Sigmoid colon (tissue), 7 donors: Measurements from ENCODE around the gene GEMIN5. TPM values are rescaled to one million over a fixed set of nuclear protein-coding genes. Genes with fewer than 3 reads are reported as not detected.
A peak's percentile ranks its signal among the peaks of the same experiment; 100 is the strongest.
"Not testable (repeated sequence)": the region's sequence is repeated elsewhere in the genome, so short reads cannot be mapped to it uniquely, and the experiment has no call there.

ENCODE experiments used
- DNase-seq: peaks from one replicate; pipeline ENCODE4 v3.0.0-alpha.2; 2019
- H3K27ac ChIP-seq, 4 donors: fragments of 200-600 bp; sonication (generic); one replicate each; pipeline ENCODE4 v1.5.1; 2016 to 2019; ENCODE audit warnings: mild to moderate bottlenecking in 1 of 4
- H3K27me3 ChIP-seq, 3 donors: fragments of 200-600 bp; sonication (generic); one replicate each; pipeline ENCODE4 v1.5.1; 2019; ENCODE audit warnings: mild to moderate bottlenecking in 1 of 3
- H3K36me3 ChIP-seq, 4 donors: fragments of 200-600 bp; sonication (generic); one replicate each; pipeline ENCODE4 v1.5.1; 2016 to 2019
- H3K4me1 ChIP-seq, 4 donors: fragments of 200-600 bp; sonication (generic); one replicate each; pipeline ENCODE4 v1.5.1; 2017 to 2019
- H3K4me3 ChIP-seq, 4 donors: fragments of 200-600 bp; sonication (generic); one replicate each; pipeline ENCODE4 v1.5.1; 2017 to 2019; ENCODE audit warnings: mild to moderate bottlenecking in 2 of 4, moderate library complexity in 1 of 4
- H3K9me3 ChIP-seq, 4 donors: fragments of 200-600 bp in 3 of 4; sonication (generic) in 3 of 4; one replicate each; pipeline versions ENCODE4 v1.5.1 to v1.6.1; 2013 to 2019
- CTCF ChIP-seq, 4 experiments: fragments of 450-650 bp in 3 of 4; fragments of 200-600 bp in 1 of 4; IDR thresholded peaks; one replicate each; pipeline ENCODE4 v1.5.1; 2016 to 2019; ENCODE audit warnings: antibody characterized with exemption in 4 of 4, mild to moderate bottlenecking in 3 of 4, moderate library complexity in 2 of 4
- EP300 ChIP-seq, 4 donors: sonication (generic); formaldehyde crosslinking; IDR thresholded peaks; one replicate each; pipeline ENCODE4 v1.6.1; 2017; ENCODE audit warnings: antibody characterized with exemption in 4 of 4
- POLR2A ChIP-seq, 2 donors: fragments of 450-650 bp; IDR thresholded peaks; one replicate each; pipeline ENCODE4 v1.6.1; 2016; ENCODE audit warnings: antibody characterized with exemption in 2 of 2, mild to moderate bottlenecking in 2 of 2, moderate library complexity in 2 of 2
- POLR2AphosphoS5 ChIP-seq, 4 donors: sonication (generic); formaldehyde crosslinking; IDR thresholded peaks; one replicate each; pipeline ENCODE4 v1.6.1; 2017; ENCODE audit warnings: antibody characterized with exemption in 4 of 4
- WGBS, 2 donors: extraction: QIAGEN DNeasy Blood & Tissue Kit; methylation state at CpG; one replicate each; pipeline ENCODE4 v1.1.7; 2013; 5-methylcytosine and 5-hydroxymethylcytosine counted together
- intact Hi-C: fragments of 100-400 bp; cut with DNase I; formaldehyde crosslinking; loops from one replicate; pipeline ENCODE4 v1.15.1; 2023
- polyA plus RNA-seq, 3 donors: library from polyadenylated mRNA; stranded (reverse); fragments of 200-250 nt; gene quantifications; one replicate each; pipeline ENCODE4 v1.2.3, GENCODE V29; 2013
- total RNA-seq, 4 donors: library from RNA; depleted of rRNA; stranded (reverse); fragments of >200 nt; gene quantifications; one replicate each; pipeline ENCODE4 v1.1.0, GENCODE V29; 2016
- donor health status: healthy with polysubstance abuse.
- donor health status: Bipolar disorder and iron deficiency.
- donor health status: healthy.

GEMIN5 gene
- total RNA-seq = 10 to 100 TPM; 12.2 to 15.2 (median 14.2) TPM
- 1 to 10 TPM in 2 of 3 donors, under 1 TPM in 1; 0.92 to 5.9 (median 1.8) TPM for polyA plus RNA-seq

- peak; percentile 91 for DNase-seq
- Histone ChIP-seq H3K9me3 (no peaks in the 10 kb centered on the region), H3K27me3 (no peaks in the 10 kb centered on the region), H3K4me1 (peaks cover 0 to 43% (median 31%) of the 10 kb centered on the region in 4 donors), H3K4me3 (peak within 1 kb of the TSS; percentile 84 to 92 (median 86)), H3K27ac (peak within 1 kb of the TSS; percentile 78 to 84 (median 82)), H3K36me3 (peaks cover 0 to 13% (median 0%) of the 10 kb centered on the region in 4 donors)
- intact Hi-C loops = loop anchor here (2.0 kb wide), 1 partner anchor 79 kb away; the partner anchor contains the start of gene CNOT8
- 0% methylated on average over 61 of the region's 61 CpGs for WGBS, 2 donors
- TF ChIP-seq EP300 (IDR thresholded peaks at IDR 0.05) (no peak), POLR2A (IDR thresholded peaks at IDR 0.05) (peak; percentile 4 to 26), POLR2AphosphoS5 (IDR thresholded peaks at IDR 0.05) (peak; percentile 65 to 79 (median 75)), CTCF (IDR thresholded peaks at IDR 0.05) (no peak)
Observed at GRCh38 chr5:154937718-154938466, at the start of gene GEMIN5. GEMIN5 (minus strand) TSS chr5:154938211; CDS start chr5:154938133, 78 bp downstream.

- no peaks in the 10 kb centered on the region for H3K36me3 ChIP-seq
- H3K27ac ChIP-seq = no peak overlapping the region
- no peaks in the 10 kb centered on the region for H3K27me3 ChIP-seq
- intact Hi-C loops = no loop called here
- H3K4me3 ChIP-seq = no peak overlapping the region
- TF ChIP-seq EP300 (IDR thresholded peaks at IDR 0.05) = no peak
- TF ChIP-seq POLR2AphosphoS5 (IDR thresholded peaks at IDR 0.05) = no peak
- TF ChIP-seq CTCF (IDR thresholded peaks at IDR 0.05) = no peak
- no peak for TF ChIP-seq POLR2A (IDR thresholded peaks at IDR 0.05)
- H3K9me3 ChIP-seq = no peaks in the 10 kb centered on the region
- no peaks in the 10 kb centered on the region for H3K4me1 ChIP-seq
- 72 to 81% methylated on average over 4 of the region's 4 CpGs for WGBS, 2 donors
- DNase-seq = no peak
Observed at GRCh38 chr5:154986151-154986550, 48.1 kb upstream of the GEMIN5 start.

- Histone ChIP-seq H3K4me3 (no peak overlapping the region), H3K9me3 (no peaks in the 10 kb centered on the region), H3K36me3 (no peaks in the 10 kb centered on the region), H3K27ac (no peak overlapping the region), H3K4me1 (no peaks in the 10 kb centered on the region), H3K27me3 (no peaks in the 10 kb centered on the region)
- TF ChIP-seq EP300 (IDR thresholded peaks at IDR 0.05) (no peak), POLR2A (IDR thresholded peaks at IDR 0.05) (no peak), CTCF (IDR thresholded peaks at IDR 0.05) (no peak), POLR2AphosphoS5 (IDR thresholded peaks at IDR 0.05) (no peak)
- 64 to 67% methylated on average over 8 of the region's 8 CpGs for WGBS, 2 donors
- DNase-seq = no peak
- intact Hi-C loops = no loop called here
Observed at GRCh38 chr5:154984946-154985516, 47.0 kb upstream of the GEMIN5 start.

- intact Hi-C loops, H3K27ac ChIP-seq, H3K27me3 ChIP-seq, H3K36me3 ChIP-seq, H3K4me3 ChIP-seq, H3K4me1 ChIP-seq, DNase-seq, H3K9me3 ChIP-seq: not testable (repeated sequence)
- WGBS, 2 donors = 87 to 93% methylated on average over 2 of the region's 2 CpGs
Observed at GRCh38 chr5:154978294-154978693, 40.3 kb upstream of the GEMIN5 start.

- Histone ChIP-seq H3K4me3 (no peak overlapping the region), H3K27me3 (no peaks in the 10 kb centered on the region), H3K4me1 (no peaks in the 10 kb centered on the region), H3K27ac (no peak overlapping the region), H3K9me3 (no peaks in the 10 kb centered on the region), H3K36me3 (no peaks in the 10 kb centered on the region)
- TF ChIP-seq EP300 (IDR thresholded peaks at IDR 0.05) (no peak), CTCF (IDR thresholded peaks at IDR 0.05) (no peak), POLR2AphosphoS5 (IDR thresholded peaks at IDR 0.05) (no peak), POLR2A (IDR thresholded peaks at IDR 0.05) (no peak)
- no peak for DNase-seq
- 75 to 76% methylated on average over 1 of the region's 1 CpG for WGBS, 2 donors
- intact Hi-C loops = no loop called here
Observed at GRCh38 chr5:154977409-154977808, 39.4 kb upstream of the GEMIN5 start.

- H3K4me3 ChIP-seq, H3K9me3 ChIP-seq, DNase-seq, H3K4me1 ChIP-seq, H3K27me3 ChIP-seq, H3K36me3 ChIP-seq, intact Hi-C loops, H3K27ac ChIP-seq: not testable (repeated sequence)
- 94 to 97% methylated on average over 9 of the region's 9 CpGs for WGBS, 2 donors
Observed at GRCh38 chr5:154976082-154976481, 38.1 kb upstream of the GEMIN5 start.
